Body of pancreas (tissue), 4 donors: ENCODE results near the gene NUDT12.

Experiments
- CTCF ChIP-seq, 7 experiments: fragments of 450-650 bp in 4 of 7; fragments of 200-600 bp in 3 of 7; sonication (generic) in 3 of 7; IDR thresholded peaks; one replicate each; pipeline ENCODE4 v1.5.1; 2016 to 2019; ENCODE audit warnings: antibody characterized with exemption in 7 of 7
- POLR2A ChIP-seq, 3 donors: fragments of 450-650 bp; IDR thresholded peaks; one replicate each; pipeline ENCODE4 v1.6.1; 2016; ENCODE audit warnings: antibody characterized with exemption in 3 of 3, mild to moderate bottlenecking in 2 of 3

- TF ChIP-seq CTCF (IDR thresholded peaks at IDR 0.05): no peak
- no peak for TF ChIP-seq POLR2A (IDR thresholded peaks at IDR 0.05)
Measured at GRCh38 chr5:103513701-103514100, 48.9 kb downstream of the NUDT12 start.
